ENCODE data around the gene DHRSX.
"Not testable (repeated sequence)": the region's sequence is repeated elsewhere in the genome, so short reads cannot be mapped to it uniquely, and the experiment has no call there.

DHRSX gene

GRCh38 chrX:2243913-2244460, 256.8 kb downstream of the DHRSX start:
- no peak for ATAC-seq

DNA sequence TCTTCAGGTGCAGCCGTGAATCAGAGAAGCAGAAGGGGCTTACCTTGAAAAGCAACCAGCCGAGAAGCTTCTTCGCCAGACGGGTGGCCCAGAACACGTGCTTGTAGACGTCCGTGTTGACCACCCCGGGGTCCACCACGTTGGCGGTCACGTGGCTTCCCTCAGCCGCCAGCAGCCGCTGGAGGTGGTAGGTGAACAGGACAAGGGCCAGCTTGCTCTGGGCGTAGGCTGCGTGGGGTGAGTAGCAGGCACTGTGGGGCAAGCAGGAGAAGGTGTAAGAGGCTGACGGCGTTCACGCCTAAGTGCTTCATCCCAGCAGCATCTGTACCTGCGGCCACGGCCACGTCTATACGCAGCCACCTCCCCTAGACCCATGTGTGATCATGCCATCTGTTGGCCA, 257.8 kb downstream of the DHRSX start:
- ATAC-seq: no peak

DNA sequence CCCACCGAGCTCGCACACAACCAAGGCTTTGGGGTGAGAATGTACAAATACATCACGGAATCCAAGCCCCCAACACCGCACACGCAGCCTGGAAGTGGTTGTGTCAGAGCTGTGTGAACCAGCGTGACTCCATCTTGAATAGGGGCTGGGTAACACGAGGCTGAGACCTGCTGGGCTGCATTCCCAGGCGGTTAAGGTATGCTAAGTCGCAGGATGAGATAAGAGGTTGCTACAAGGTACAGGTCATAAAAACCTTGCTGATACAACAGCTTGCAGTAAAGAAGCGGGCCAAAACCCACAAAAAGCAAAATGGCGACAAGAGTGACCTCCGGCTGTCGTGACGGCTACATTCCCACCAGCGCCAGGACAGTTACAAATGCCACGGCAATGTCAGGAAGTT, 258.4 kb downstream of the DHRSX start:
- no peak for ATAC-seq

GRCh38 chrX:2241496-2241895, 259.3 kb downstream of the DHRSX start:
- ATAC-seq: not testable (repeated sequence)

DNA sequence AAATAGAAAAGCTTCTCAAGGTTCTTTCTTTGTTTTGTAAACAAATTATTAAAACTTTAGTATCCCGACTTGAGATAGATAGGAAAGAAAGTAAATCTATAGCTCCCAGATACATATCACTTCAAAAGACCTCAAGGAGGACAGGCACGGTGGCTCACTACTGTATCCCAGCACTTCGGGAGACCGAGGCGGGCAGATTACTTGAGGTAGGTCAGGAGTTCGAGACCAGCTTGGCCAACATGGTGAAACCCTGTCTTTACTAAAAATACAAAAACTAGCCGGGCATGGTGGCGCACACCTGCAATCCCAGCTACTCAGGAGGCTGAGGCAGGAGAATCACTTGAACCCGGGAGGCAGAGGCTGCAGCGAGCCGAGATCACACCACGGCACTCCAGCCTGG, 260.0 kb downstream of the DHRSX start:
- ATAC-seq: not testable (repeated sequence)

DNA sequence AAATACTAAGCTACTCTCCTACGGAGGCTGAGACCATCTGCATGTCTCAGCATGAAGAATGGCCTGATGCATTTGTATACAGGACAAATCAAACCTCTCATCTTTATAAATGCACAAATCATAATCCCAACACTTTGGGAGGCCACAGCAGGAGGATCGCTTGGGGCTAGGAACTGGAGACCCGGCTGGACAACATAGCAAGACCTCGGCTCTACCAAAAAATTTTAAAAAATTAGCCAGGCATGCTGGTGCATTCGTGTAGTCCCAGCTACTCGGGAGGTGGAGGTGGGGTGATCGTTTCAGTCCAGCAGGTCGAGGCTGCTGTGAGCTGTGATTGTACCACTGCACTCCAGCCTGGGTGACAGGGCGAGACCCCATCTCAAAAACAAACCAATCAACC, 262.8 kb downstream of the DHRSX start:
- no peak for ATAC-seq

- no peak for ATAC-seq
Measured at GRCh38 chrX:2231570-2232192, 269.1 kb downstream of the DHRSX start.

GRCh38 chrX:2230457-2230856, 270.3 kb downstream of the DHRSX start:
- ATAC-seq: no peak

DNA sequence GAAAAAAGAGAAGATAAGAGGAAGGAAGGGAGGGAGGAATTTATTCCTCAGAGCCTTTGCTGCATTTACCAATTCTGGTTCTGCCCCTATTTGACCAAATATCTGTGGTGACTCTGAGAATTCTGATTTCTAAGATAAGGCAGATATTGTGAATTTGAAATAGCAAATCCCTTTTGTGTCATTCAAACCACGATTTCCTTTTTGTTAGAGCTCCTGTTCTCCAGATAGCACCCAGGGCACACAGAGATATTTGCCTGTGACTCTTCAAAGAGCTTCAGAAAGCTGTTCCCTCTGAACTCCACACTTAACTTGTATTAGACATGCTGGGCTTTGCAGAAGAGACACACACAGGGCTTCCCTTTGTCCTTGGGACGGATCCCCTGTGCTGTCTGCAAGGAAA, 272.2 kb downstream of the DHRSX start:
- no peak for ATAC-seq

GRCh38 chrX:2226906-2227656, 273.7 kb downstream of the DHRSX start:
- ATAC-seq: no peak

DNA sequence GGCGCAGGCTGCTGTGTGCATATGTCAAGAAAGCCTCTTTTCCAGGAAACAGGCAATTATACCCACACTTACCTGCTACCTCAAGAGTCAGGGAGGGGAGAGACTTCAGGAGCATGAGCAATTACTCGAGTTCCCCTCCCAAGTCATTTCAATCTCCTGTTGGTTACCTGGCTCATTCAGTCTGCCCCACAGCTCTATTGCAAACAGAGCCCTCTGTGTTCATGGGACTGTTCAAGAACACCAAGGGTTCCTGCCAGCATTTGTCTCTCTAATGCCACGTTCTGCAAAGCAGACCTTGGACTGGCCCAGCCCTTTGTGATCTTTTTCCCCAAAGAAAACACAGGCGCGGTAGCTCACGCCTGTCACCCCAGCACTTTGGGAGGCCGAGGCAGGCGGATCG, 274.6 kb downstream of the DHRSX start:
- ATAC-seq: no peak

DNA sequence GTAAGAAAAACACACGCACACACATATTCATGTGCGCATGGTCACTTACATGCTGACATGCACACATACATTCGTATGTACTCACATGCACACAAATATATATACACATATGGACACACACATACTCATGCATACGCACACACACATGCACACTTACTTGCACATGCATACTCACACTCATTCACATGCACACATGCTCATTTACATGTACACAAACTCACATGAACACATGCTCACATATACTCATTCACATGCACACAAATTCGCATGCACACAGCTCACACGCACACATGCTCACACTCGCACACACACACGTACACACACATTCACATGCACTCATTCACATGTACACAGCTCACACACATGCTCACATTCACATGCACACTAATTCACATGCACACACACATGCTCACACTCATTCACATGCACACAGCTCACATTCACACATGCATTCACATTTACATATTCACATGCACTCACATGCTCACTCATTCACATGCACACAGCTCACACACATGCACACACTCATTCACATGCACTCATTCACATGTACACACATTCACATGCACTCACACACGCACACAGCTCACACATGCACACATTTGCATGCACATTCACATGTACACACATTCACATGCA, 276.1 kb downstream of the DHRSX start:
- no peak for ATAC-seq

DNA sequence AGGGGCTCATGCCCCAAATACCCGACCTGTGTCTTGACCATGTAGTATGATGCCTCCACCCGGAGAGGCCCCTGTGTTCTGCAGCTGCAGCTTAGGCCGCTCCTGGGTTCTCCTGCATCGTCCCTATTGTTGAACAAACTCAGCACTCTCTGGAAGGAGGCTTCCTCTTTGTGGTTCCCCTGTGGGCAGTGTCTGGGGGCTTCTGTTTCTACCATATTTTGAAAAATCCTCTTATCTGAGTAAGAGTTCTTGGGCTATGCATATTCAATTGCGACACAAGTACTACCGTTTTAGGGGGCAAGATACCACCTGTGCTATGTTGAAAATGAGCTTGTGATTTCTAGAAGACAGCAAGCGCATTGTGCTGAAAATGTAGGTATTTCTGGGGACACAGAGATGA, 276.6 kb downstream of the DHRSX start:
- no peak for ATAC-seq

- no peak for ATAC-seq
Measured at GRCh38 chrX:2220829-2221567, 279.8 kb downstream of the DHRSX start.

DNA sequence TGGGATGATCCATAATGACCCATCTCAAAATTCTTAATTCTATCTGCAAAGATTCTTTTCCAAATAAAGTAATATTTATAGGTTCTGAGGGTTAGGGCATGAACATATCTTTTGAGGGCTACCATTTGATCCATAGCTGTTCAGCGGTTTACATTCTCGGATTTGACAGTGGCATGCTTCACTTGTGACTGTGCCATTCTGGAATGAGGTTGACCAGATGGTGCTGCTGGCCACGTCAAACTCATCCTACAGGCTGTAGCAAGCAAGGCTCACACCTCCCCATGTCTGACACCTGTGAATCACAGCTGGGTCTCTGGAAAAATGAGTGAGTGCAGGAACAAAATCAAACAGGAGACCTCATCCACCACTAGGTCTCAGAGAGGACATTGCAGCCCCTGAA, 280.5 kb downstream of the DHRSX start:
- ATAC-seq: no peak

DNA sequence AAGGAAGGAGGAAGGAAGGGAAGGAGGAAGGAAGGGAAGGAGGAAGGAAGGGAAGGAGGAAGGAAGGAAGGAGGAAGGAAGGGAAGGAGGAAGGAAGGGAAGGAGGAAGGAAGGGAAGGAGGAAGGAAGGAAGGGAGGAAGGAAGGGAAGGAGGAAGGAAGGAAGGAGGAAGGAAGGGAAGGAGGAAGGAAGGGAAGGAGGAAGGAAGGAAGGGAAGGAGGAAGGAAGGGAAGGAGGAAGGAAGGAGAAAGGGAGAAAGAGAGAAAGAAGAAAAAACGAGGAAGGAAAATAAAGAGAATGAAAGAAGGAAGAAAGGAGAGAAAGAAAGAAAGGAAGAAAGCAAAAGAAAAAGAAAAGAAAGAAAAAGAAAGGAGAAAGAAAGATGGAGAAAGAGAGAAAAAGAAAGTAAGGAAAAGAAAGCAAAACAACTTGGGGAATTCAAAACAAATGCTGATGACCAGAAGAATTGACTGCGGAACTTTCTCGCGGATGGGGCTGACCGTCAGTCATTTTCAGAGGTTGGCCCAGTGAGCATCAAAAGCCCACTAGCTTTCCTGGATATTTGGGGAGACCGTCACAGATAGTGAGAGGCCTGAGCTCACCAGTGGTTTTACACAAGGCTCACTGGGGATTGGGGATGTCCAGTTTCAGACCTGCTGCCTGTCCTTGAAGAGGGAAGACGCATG, 286.5 kb downstream of the DHRSX start:
- ATAC-seq: not testable (repeated sequence)

GRCh38 chrX:2211667-2212066, 289.1 kb downstream of the DHRSX start:
- not testable (repeated sequence) for ATAC-seq

DNA sequence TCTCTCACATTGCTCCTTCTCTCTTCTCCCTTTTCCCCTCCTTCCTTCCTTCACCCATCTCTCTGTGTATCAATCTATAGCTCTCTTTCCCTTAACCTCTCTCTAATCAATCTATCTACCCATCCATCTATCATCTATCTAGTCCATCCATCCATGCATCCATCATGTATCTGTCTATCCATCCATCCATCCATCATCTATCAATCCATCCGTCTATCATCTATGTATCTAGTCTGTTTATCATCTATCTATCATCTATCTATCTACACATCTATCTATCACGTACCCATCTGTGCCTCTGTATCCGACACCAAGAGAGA, 307.5 kb downstream of the DHRSX start:
- no peak for ATAC-seq

DNA sequence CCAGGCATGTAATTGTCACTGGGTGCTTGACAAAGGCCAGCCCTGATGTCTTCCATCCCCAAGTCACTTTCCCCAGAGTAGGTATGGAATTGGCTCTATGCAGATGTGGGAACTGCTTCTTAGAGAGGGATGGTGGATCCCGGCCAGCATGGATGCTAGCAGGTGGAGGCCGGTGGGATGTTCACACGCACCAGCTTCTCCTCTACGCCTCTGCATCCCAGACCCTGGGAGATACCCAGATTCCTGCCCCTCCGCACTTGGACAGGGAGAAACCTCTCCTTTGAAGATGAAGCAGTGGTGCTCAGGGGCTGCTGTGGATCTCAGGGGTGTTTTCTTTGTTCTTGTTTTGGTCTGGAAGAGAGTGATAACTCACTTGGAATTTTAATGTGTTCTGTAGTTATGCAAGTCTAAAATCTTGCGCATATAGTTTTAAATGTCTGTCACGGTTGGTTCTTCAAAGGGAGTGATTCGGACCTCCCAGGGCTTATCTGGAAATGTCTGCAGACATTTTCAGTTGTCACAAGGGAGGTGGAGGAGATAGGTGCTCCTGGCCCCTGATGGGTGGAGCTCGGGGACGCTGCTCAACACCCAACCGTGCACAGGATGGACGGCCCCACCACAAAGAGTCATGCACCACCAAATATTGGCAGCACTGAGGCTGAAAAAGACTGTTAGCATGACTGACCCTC, 308.0 kb downstream of the DHRSX start:
- ATAC-seq: no peak

- no peak for ATAC-seq
Measured at GRCh38 chrX:2188840-2189239, 311.9 kb downstream of the DHRSX start.

- no peak for ATAC-seq
Measured at GRCh38 chrX:2188330-2188792, 312.4 kb downstream of the DHRSX start.

All from activated CD4-positive, CD25-positive, alpha-beta regulatory T cell treated with anti-CD3 and anti-CD28 coated beads, Interleukin-2, amount 50 U/mL, for 24 hours (primary cell).